Suppressor macrophage treated with lipopolysaccharide for 4 hours (primary cell): ENCODE results near the gene L2HGDH.

ENCODE experiments used
- DNase-seq: peaks from one replicate; pipeline ENCODE4 v3.0.0-alpha.2; 2020

Gene L2HGDH

GRCh38 chr14:50270932-50271331 lies 41.1 kb downstream of the L2HGDH start:
- no peak for DNase-seq

- DNase-seq = no peak
Observed at GRCh38 chr14:50265029-50265428, 47.0 kb downstream of the L2HGDH start.

DNA sequence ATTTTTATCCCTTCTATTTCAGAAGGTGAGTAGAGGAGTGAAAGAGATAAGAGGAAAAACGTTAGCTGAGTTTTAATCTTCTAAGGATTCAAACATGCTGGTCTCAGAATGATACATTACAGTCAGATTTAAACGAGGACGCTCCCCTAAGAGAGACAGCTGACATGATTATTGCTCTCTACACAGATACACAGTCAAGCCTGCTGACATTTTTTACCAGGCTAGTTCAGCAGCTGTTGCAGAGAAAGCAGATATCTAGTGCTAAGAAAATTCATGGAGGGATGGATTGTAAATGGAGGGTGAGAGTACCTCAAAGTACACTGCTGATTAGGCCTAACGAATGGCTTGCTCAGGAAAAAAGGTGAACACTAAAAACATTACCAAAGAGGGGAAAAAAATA lies 48.7 kb downstream of the L2HGDH start:
- no peak for DNase-seq

- no peak for DNase-seq
Observed at GRCh38 chr14:50262865-50263264, 49.2 kb downstream of the L2HGDH start.

- peak; percentile 48 for DNase-seq
Observed at GRCh38 chr14:50260511-50260910, 51.5 kb downstream of the L2HGDH start.

DNA sequence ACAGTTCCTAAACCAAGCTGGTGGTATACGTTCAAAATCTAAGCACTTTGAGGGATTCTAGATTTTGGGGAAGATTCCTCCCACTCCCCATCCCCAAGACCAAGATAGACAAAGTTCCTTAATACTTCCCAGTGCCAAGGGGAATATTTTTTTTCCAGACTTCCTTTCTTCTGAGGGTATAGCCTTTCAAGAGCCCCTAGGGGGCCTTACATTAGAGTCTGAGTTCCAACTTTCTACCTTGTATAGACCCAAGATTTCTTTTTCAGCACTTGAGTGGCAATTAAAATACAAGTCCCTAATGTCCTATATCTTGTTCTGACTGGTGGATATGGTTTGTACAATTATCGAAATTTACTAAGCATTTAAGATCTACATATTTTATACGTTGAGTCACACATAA lies 52.0 kb downstream of the L2HGDH start:
- no peak for DNase-seq

- DNase-seq = no peak
Observed at GRCh38 chr14:50257732-50258131, 54.3 kb downstream of the L2HGDH start.

GRCh38 chr14:50254248-50254647 lies 57.8 kb downstream of the L2HGDH start:
- no peak for DNase-seq

DNA sequence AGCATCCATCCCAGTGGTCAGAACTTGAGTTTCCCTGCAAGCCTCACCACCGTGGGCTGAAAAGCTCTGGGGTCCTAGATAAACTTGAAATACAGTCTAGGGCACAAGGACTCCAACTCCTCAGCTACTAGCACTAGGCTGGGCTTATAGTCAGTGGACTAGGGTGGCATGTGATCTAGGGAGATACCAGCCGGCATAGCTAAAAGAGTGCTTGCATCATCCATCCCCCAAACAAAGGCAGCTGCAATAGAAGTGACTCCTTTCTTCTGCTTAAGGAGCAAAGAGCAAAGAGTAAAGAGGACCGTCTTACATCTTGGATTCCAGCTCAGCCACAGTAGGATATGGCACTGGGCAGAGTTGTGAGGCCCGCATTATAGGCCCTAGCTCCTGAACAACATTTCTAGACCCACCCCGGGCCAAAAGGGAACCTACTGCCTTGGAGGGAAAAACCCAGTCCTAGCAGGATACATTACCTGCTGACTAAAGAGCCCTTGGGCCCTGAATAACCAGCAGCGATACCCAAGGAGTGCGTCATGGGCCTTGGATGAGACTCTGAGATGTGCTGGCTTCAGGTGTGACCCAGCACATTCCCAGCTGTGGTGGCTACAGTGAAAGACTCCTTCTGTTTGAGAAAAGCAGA lies 62.8 kb downstream of the L2HGDH start:
- DNase-seq = no peak

DNA sequence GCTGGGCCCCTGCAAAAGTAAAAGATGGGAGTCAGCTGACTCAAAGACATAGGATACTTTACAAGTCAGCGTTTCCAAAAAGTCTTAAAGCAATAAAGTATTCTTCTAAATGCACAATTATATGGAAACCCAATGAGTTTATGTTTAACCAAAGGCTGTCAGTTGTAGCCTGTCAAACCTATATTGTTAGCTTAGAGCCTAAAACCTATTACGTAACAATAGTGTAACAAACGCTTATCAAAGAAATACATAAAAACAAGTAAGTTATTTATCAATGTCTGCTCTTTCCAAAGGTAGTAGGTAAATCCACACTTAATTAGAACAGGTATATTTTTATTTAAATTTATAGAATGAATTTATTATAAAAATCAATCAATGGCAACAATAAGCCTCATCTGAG lies 64.8 kb downstream of the L2HGDH start:
- DNase-seq = no peak

DNA sequence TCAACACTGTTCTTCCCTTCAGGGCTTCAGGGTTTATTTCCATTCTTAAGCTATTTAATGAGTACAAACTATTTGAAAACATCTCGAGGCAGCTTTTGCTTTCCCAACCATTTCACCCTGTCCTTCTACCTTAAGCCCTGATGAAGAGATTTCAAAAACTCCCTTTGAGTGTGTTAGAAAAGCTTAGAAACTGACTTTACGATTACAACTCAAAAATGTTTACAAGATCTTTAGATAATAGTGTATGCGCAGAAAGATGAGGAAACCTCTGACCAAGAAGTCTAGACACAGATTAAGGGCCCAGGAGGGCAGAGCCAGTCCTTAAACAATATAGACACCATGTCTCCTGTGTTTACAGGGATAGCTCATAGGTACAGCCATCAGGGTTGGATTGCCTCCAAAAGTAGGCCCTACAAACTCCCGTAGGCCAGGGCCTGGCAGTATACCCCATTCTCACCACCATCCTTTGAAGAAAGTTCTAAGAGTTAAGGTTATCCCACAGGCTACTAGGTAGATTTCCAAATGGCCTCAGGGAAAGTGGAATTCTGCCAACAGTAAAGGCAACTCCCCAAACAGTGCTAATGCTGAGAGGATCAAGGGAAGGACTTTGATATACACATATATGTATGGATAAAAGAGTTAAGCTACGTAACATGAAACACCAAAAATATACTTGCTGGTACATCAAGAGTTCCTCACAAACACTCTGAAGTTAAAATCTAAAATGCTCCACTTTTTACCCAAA lies 69.3 kb downstream of the L2HGDH start:
- no peak for DNase-seq

DNA sequence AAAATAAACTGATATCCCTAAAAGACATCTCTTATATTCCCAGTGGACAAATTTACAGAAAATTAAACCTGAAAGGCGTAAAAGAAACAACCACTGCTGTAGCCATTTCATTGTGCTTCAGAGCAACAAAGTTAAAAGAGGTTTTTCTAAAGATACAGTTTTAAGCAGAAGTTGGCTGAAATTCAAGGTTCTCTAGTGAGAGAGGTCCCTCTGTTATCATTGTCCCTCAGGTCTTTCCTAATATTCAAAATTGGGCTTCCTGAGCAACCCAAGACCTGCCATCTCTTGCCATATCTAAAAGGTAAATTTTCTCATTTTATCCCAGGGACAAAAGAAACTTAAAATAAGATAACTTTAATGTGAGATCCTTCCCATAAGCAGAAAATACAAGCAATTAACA lies 69.9 kb downstream of the L2HGDH start:
- no peak for DNase-seq

DNA sequence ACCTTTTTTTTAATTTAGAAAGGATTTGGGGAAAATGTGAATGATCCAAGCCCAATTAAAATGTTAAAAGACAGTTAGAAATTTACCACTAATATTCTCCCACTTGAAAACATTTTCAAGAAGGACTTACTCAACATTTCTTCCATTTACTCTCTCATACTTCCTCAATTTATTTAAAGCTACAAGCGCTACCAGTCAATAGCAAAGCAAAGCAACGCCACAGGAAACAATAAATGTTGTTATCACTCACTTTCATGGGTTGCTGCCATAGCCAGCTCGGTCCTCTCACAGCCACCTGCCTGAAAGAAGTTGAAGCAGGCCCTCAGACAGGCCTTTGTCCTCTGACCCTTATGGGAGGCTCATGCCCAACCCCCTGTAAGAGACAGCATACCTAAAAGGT lies 74.6 kb downstream of the L2HGDH start:
- peak; percentile 33 for DNase-seq

DNA sequence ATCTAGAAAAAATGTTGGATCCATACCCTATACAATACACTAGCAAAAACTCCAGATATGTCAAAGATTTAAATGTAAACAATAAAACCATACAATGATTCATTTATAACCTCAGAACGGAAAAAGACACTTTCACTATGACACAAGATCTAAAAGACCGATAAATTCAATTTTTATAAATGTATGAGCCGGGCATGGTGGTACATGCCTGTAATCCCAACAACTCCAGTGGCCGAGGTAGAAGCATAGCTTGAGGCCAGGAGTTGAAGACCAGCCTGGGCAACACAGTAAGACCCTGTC lies 78.1 kb downstream of the L2HGDH start:
- DNase-seq = no peak

- DNase-seq = no peak
Observed at GRCh38 chr14:50233166-50233950, 78.7 kb downstream of the L2HGDH start.

DNA sequence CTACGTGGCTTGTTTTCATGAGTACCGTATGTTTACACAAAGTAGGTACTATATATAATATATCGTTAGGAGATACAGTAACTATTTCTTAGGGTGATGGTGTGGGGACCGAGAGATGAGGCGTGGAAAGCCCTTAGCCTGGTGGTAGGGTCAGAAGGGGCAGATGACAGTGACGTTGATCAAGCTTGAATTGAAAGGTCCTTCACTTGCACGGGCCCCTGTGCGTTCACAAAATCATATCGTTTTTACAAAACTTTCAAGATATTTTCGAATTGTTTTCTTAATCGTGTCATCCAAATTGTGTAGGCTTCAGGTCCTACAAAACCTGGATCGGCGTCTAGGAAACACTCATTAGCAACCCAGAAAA lies 79.8 kb downstream of the L2HGDH start:
- peak; percentile 6 for DNase-seq

DNA sequence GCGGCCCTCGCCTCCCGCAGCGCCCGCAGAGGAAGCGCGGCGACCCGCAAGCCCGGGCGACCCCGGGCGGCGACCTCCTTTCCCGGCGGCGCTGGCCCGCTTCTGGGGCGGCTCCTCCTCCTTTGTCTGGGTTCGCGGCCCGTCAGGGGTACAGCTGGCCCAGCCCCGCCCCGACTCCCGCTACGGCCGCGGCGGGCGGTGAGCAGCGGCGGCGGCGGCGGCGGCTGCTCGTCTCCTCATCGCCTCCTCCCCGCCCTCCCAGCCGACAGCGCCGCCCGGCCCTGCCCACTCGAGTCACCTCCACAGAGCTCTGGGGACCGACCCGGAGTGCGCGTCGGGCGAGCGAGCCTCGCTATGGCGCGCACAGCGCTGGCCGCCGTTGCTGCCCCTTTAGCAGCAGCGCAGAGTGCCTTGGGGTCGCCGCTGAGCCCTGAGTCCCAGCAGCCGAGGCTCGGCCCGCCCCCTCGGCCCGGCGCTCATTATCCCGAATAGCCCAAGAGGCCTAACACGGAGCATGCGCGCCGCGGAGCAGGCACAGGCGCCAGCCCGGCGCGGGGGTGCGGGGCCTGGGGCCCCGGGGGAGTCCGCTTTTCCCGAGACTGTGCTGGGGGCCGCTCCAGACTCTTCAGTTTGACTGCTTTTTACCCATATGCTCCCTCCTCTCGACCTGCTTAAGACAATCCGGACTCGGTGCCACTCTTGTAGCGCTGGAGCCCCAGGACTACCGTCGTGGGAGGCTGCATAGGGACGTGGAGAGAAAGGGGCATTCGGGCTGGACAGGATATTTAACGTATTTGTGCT lies 80.4 kb downstream of the L2HGDH start, which contains the start of gene SOS2:
SOS2 (minus strand) TSS at position 104 of the 801 bp plus-strand sequence. CDS start 295 bp downstream, outside the sequence.
- DNase-seq = peak; percentile 87

- DNase-seq = peak; percentile 76
Observed at GRCh38 chr14:50230701-50231474, 81.1 kb downstream of the L2HGDH start.

DNA sequence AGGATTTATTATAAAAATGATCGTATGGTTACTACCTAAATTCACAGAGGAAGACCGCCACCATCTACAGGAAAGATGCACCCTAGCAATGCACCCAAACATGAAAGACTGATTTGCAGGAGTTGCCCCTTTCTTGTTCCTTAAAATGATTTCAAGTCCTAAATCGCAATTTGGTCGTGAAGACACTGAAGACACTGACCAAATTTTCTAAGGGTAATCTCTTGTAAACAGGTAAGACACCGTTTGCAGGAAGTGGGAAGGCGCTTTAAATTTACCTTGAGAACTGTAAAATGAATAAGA lies 81.7 kb downstream of the L2HGDH start:
- DNase-seq = no peak

DNA sequence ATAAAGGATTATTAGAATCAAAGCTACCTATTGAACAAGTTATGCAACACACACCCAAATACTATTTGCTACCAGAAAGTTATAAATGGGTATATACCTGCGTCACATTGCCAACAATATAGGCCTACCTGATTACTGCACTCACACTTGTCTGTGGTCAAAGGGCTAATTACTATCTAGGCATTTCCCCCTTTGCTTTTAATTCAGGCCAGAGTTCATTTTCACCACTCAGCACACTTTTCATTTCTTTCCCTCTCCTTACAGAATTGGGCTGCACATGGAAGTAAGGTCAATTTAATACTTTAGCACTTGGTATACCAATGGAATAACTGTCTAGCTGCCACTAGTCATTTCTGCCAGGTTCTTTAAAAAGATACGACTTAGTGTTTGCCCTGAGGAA lies 82.3 kb downstream of the L2HGDH start:
- DNase-seq = no peak

DNA sequence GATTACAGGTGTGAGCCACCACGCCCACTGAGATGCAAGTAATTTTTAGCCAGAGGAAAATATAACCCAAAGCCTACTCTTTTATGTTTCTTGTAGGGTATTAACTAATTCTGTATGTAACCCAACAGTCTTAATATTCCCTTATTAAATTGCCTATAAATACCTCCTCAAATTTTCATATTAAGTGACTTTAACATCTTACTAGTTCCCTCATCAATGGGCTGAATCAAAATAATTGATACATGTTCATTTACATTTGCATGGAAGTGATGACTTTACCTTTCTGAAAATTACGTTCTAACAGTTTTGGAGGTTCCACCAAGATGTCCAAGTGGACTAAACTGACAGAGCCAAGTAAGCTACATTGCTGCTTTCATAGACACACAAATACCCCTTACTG lies 83.7 kb downstream of the L2HGDH start:
- DNase-seq = no peak

GRCh38 chr14:50225974-50226297 lies 86.1 kb downstream of the L2HGDH start:
- peak; percentile 4 for DNase-seq
